HEK293 (cell line): Measurements from ENCODE around the gene STK35.

Experiments used
- TCF7L2 ChIP-seq: IDR thresholded peaks from 2 replicates; pipeline ENCODE4 v1.6.1; 2011; ENCODE audit warnings: low read depth, mild to moderate bottlenecking, inconsistent platforms, low read length, moderate library complexity, borderline replicate concordance
- ZNF184 ChIP-seq: fragments of 450-650 bp; IDR thresholded peaks from 2 replicates; pipeline ENCODE4 v1.5.1; 2018; ENCODE audit warnings: missing biosample characterization, mild to moderate bottlenecking, missing genetic modification characterization
- ZNF549 ChIP-seq: fragments of 450-650 bp; IDR thresholded peaks from 2 replicates; pipeline ENCODE4 v1.5.1; 2018; ENCODE audit warnings: missing biosample characterization, missing genetic modification characterization, mild to moderate bottlenecking, inconsistent platforms, moderate library complexity
- TF ChIP-seq, protein P1 (sequence below): fragments of 450-650 bp; formaldehyde crosslinking; IDR thresholded peaks from 2 replicates; pipeline ENCODE4 v1.5.1; 2016; ENCODE audit warnings: missing biosample characterization, missing genetic modification characterization
- TF ChIP-seq, protein P2 (sequence below): fragments of 450-650 bp; formaldehyde crosslinking; IDR thresholded peaks from 2 replicates; pipeline ENCODE4 v1.5.1; 2016; ENCODE audit warnings: missing biosample characterization, missing genetic modification characterization
- TF ChIP-seq, protein P3 (sequence below): fragments of 450-650 bp; formaldehyde crosslinking; optimal IDR thresholded peaks from 2 replicates; pipeline ENCODE3; 2016; ENCODE audit warnings: missing biosample characterization, mild to moderate bottlenecking, missing genetic modification characterization

DNA sequence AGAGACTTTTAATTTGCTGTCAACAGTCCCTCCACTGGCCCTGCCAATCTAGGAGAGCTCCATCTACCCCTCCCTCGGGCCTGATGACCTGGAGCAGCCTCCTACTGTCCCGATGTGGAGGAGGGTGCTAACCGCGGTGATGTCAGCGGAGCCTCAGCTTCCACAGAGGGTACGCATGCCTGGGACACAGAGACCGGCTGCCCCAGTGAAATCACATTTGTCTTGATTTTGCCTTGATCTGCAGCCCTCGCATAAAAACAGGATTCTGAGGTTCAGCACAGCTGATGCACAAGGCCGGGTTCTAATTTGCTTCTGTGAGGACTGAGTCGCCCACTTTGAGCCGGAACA lies 77.6 kb downstream of the STK35 start:
- TF ChIP-seq, protein P1, sequence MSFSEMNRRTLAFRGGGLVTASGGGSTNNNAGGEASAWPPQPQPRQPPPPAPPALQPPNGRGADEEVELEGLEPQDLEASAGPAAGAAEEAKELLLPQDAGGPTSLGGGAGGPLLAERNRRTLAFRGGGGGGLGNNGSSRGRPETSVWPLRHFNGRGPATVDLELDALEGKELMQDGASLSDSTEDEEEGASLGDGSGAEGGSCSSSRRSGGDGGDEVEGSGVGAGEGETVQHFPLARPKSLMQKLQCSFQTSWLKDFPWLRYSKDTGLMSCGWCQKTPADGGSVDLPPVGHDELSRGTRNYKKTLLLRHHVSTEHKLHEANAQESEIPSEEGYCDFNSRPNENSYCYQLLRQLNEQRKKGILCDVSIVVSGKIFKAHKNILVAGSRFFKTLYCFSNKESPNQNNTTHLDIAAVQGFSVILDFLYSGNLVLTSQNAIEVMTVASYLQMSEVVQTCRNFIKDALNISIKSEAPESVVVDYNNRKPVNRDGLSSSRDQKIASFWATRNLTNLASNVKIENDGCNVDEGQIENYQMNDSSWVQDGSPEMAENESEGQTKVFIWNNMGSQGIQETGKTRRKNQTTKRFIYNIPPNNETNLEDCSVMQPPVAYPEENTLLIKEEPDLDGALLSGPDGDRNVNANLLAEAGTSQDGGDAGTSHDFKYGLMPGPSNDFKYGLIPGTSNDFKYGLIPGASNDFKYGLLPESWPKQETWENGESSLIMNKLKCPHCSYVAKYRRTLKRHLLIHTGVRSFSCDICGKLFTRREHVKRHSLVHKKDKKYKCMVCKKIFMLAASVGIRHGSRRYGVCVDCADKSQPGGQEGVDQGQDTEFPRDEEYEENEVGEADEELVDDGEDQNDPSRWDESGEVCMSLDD (tag by site-specific recombination): no peak
- TF ChIP-seq, protein P2, sequence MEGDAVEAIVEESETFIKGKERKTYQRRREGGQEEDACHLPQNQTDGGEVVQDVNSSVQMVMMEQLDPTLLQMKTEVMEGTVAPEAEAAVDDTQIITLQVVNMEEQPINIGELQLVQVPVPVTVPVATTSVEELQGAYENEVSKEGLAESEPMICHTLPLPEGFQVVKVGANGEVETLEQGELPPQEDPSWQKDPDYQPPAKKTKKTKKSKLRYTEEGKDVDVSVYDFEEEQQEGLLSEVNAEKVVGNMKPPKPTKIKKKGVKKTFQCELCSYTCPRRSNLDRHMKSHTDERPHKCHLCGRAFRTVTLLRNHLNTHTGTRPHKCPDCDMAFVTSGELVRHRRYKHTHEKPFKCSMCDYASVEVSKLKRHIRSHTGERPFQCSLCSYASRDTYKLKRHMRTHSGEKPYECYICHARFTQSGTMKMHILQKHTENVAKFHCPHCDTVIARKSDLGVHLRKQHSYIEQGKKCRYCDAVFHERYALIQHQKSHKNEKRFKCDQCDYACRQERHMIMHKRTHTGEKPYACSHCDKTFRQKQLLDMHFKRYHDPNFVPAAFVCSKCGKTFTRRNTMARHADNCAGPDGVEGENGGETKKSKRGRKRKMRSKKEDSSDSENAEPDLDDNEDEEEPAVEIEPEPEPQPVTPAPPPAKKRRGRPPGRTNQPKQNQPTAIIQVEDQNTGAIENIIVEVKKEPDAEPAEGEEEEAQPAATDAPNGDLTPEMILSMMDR (tag by site-specific recombination): no peak
- TF ChIP-seq, protein P3, sequence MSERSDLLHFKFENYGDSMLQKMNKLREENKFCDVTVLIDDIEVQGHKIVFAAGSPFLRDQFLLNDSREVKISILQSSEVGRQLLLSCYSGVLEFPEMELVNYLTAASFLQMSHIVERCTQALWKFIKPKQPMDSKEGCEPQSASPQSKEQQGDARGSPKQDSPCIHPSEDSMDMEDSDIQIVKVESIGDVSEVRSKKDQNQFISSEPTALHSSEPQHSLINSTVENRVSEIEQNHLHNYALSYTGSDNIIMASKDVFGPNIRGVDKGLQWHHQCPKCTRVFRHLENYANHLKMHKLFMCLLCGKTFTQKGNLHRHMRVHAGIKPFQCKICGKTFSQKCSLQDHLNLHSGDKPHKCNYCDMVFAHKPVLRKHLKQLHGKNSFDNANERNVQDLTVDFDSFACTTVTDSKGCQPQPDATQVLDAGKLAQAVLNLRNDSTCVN (tag by site-specific recombination): no peak
- TF ChIP-seq TCF7L2: no peak
- TF ChIP-seq ZNF549 (tag by site-specific recombination): no peak
- TF ChIP-seq ZNF184 (tag by site-specific recombination): no peak
